HepG2 (cell line): ENCODE data around the gene DHX29. TPM values are rescaled to one million over a fixed set of nuclear protein-coding genes. Genes with fewer than 3 reads are reported as not detected.

Source experiments
- ATF3 ChIP-seq: sonication (generic); formaldehyde crosslinking; IDR thresholded peaks from 2 replicates; pipeline ENCODE4 v1.4.0; 2020; ENCODE audit warnings: missing genetic modification reagents
- BHLHE40 ChIP-seq: IDR thresholded peaks from 2 replicates; pipeline ENCODE4 v1.6.1; 2011; ENCODE audit warnings: low read length, improper control_type of control experiment
- DR1 ChIP-seq: sonication (generic); formaldehyde crosslinking; IDR thresholded peaks from 2 replicates; pipeline ENCODE4 v1.8.0; 2021; ENCODE audit warnings: mild to moderate bottlenecking, missing genetic modification reagents, inconsistent platforms
- EED ChIP-seq: sonication (generic); formaldehyde crosslinking; IDR thresholded peaks from 2 replicates; pipeline ENCODE4 v1.5.0; 2020; ENCODE audit warnings: mild to moderate bottlenecking, missing genetic modification reagents
- FOXJ3 ChIP-seq: sonication (generic); formaldehyde crosslinking; IDR thresholded peaks from 2 replicates; pipeline ENCODE4 v1.4.0; 2020; ENCODE audit warnings: missing genetic modification reagents, mild to moderate bottlenecking, borderline replicate concordance
- HES4 ChIP-seq: sonication (generic); formaldehyde crosslinking; IDR thresholded peaks from 2 replicates; pipeline ENCODE4 v1.9.0; 2021; ENCODE audit warnings: mild to moderate bottlenecking, missing genetic modification reagents, borderline replicate concordance
- ISX ChIP-seq: sonication (generic); formaldehyde crosslinking; conservative IDR thresholded peaks from 2 replicates; pipeline ENCODE4 v1.5.0; 2020; ENCODE audit warnings: missing genetic modification reagents
- MLX ChIP-seq: IDR thresholded peaks from 2 replicates; pipeline ENCODE4 v1.6.1; 2016
- NFE2 ChIP-seq: sonication (generic); formaldehyde crosslinking; IDR thresholded peaks from 2 replicates; pipeline ENCODE4 v1.4.0; 2020; ENCODE audit warnings: missing genetic modification reagents
- ONECUT2 ChIP-seq: sonication (generic); formaldehyde crosslinking; IDR thresholded peaks from 2 replicates; pipeline ENCODE4 v1.4.0; 2020; ENCODE audit warnings: missing genetic modification reagents
- PAF1 ChIP-seq: IDR thresholded peaks from 2 replicates; pipeline ENCODE4 v1.6.1; 2016; ENCODE audit warnings: missing genetic modification reagents, missing compliant biosample characterization
- SNAPC2 ChIP-seq: sonication (generic); formaldehyde crosslinking; IDR thresholded peaks from 2 replicates; pipeline ENCODE4 v1.8.1; 2022; ENCODE audit warnings: mild to moderate bottlenecking, missing genetic modification reagents
- SRF ChIP-seq: IDR thresholded peaks from 2 replicates; pipeline ENCODE4 v1.6.1; 2011; ENCODE audit warnings: mild to moderate bottlenecking, low read depth, low read length, moderate library complexity
- YEATS2 ChIP-seq: sonication (generic); formaldehyde crosslinking; IDR thresholded peaks from 2 replicates; pipeline ENCODE4 v1.4.0; 2020; ENCODE audit warnings: missing genetic modification reagents, borderline replicate concordance
- ZBTB21 ChIP-seq: sonication (generic); formaldehyde crosslinking; IDR thresholded peaks from 2 replicates; pipeline ENCODE4 v1.4.0; 2020; ENCODE audit warnings: missing genetic modification reagents
- ZC3H4 ChIP-seq: sonication (generic); formaldehyde crosslinking; IDR thresholded peaks from 2 replicates; pipeline ENCODE4 v1.4.0; 2020; ENCODE audit warnings: missing genetic modification reagents, borderline replicate concordance
- ZFP1 ChIP-seq: IDR thresholded peaks from 2 replicates; pipeline ENCODE4 v1.6.1; 2016
- ZNF33A ChIP-seq: sonication (generic); formaldehyde crosslinking; IDR thresholded peaks from 2 replicates; pipeline ENCODE4 v1.5.1; 2020; ENCODE audit warnings: missing genetic modification reagents, mild to moderate bottlenecking, moderate library complexity, borderline replicate concordance
- ZNF574 ChIP-seq: sonication (generic); formaldehyde crosslinking; IDR thresholded peaks from 2 replicates; pipeline ENCODE4 v1.4.0; 2020; ENCODE audit warnings: missing genetic modification reagents
- ZNF761 ChIP-seq: sonication (generic); formaldehyde crosslinking; conservative IDR thresholded peaks from 2 replicates; pipeline ENCODE4 v1.4.0; 2020; ENCODE audit warnings: mild to moderate bottlenecking, missing genetic modification reagents
- ZSCAN29 ChIP-seq: sonication (generic); formaldehyde crosslinking; conservative IDR thresholded peaks from 2 replicates; pipeline ENCODE4 v1.4.0; 2020; ENCODE audit warnings: mild to moderate bottlenecking, missing genetic modification reagents
- polyA plus RNA-seq, 8 experiments: library from polyadenylated mRNA; depleted of rRNA in 3 of 8; stranded (reverse) in 7 of 8; unstranded in 1 of 8; fragments of >200 nt; fragmentation: Illumina TruSeq in 4 of 8; extraction: Trizol in 4 of 8; gene quantifications; 2 replicates each; pipeline versions ENCODE4 v1.2.1 to v1.2.3, GENCODE V29; 2011 to 2016; ENCODE audit warnings: low read depth in 4 of 8, missing spikeins in 1 of 8, mixed read lengths in 1 of 8; ENCODE audit not compliant: insufficient read depth in 1 of 8
- total RNA-seq, 5 experiments: library from RNA; depleted of rRNA; stranded (reverse); fragments of >200 nt; fragmentation: Illumina TruSeq; extraction: Trizol; gene quantifications; 2 replicates each; pipeline ENCODE4 v1.2.3, GENCODE V29; 2016; ENCODE audit warnings: low read depth in 1 of 5
- TF ChIP-seq, protein P1 (sequence below): sonication (generic); formaldehyde crosslinking; IDR thresholded peaks from 2 replicates; pipeline ENCODE4 v1.4.0; 2020; ENCODE audit warnings: missing genetic modification reagents, borderline replicate concordance
- TF ChIP-seq, protein P2 (sequence below): IDR thresholded peaks from 2 replicates; pipeline ENCODE4 v1.6.1; 2018; ENCODE audit warnings: missing genetic modification reagents

Gene DHX29
- total and polyA plus RNA-seq, 2 of the 13 experiments (the other 11 are each of a cell fraction or from before 2014, with no cell fraction given): 1.9 to 22.0 TPM

GRCh38 chr5:55307383-55308253, at the start of gene DHX29, which contains the start of gene MTREX (continued):
- TF ChIP-seq, protein P1, sequence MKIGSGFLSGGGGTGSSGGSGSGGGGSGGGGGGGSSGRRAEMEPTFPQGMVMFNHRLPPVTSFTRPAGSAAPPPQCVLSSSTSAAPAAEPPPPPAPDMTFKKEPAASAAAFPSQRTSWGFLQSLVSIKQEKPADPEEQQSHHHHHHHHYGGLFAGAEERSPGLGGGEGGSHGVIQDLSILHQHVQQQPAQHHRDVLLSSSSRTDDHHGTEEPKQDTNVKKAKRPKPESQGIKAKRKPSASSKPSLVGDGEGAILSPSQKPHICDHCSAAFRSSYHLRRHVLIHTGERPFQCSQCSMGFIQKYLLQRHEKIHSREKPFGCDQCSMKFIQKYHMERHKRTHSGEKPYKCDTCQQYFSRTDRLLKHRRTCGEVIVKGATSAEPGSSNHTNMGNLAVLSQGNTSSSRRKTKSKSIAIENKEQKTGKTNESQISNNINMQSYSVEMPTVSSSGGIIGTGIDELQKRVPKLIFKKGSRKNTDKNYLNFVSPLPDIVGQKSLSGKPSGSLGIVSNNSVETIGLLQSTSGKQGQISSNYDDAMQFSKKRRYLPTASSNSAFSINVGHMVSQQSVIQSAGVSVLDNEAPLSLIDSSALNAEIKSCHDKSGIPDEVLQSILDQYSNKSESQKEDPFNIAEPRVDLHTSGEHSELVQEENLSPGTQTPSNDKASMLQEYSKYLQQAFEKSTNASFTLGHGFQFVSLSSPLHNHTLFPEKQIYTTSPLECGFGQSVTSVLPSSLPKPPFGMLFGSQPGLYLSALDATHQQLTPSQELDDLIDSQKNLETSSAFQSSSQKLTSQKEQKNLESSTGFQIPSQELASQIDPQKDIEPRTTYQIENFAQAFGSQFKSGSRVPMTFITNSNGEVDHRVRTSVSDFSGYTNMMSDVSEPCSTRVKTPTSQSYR (CRISPR knock-in tag): peak; percentile 2; the same call in 1 of the 2 replicates
- TF ChIP-seq FOXJ3 (CRISPR knock-in tag): no peak; the same call in 1 of the 2 replicates
- TF ChIP-seq, protein P2, sequence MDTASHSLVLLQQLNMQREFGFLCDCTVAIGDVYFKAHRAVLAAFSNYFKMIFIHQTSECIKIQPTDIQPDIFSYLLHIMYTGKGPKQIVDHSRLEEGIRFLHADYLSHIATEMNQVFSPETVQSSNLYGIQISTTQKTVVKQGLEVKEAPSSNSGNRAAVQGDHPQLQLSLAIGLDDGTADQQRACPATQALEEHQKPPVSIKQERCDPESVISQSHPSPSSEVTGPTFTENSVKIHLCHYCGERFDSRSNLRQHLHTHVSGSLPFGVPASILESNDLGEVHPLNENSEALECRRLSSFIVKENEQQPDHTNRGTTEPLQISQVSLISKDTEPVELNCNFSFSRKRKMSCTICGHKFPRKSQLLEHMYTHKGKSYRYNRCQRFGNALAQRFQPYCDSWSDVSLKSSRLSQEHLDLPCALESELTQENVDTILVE (CRISPR knock-in tag): 0 out of 2 replicates have a peak, but pooled peaks have one; percentile 43
- TF ChIP-seq ZSCAN29 (CRISPR knock-in tag): no peak
- TF ChIP-seq DR1 (CRISPR knock-in tag): peak; percentile 56; the same call in 1 of the 2 replicates
- 0 out of 2 replicates have a peak, but pooled peaks have one; percentile 13 for TF ChIP-seq ONECUT2 (CRISPR knock-in tag)
- TF ChIP-seq ZBTB21 (CRISPR knock-in tag): no peak
- TF ChIP-seq EED: peak; percentile 76; the same call in 1 of the 2 replicates
- TF ChIP-seq HES4: no peak; the same call in 1 of the 2 replicates
- 0 out of 2 replicates have a peak, but pooled peaks have one; percentile 25 for TF ChIP-seq MLX (CRISPR knock-in tag)
- TF ChIP-seq BHLHE40: no peak
- TF ChIP-seq YEATS2 (CRISPR knock-in tag): peak; percentile 74
- TF ChIP-seq PAF1 (CRISPR knock-in tag): no peak
- TF ChIP-seq ATF3: 0 out of 2 replicates have a peak, but pooled peaks have one; percentile 7
- no peak for TF ChIP-seq ZFP1 (CRISPR knock-in tag)
- TF ChIP-seq ZC3H4: no peak
- TF ChIP-seq ISX (CRISPR knock-in tag): no peak
- peak; percentile 85 for TF ChIP-seq ZNF574 (CRISPR knock-in tag)
- TF ChIP-seq ZNF761 (CRISPR knock-in tag): peak; percentile 57; the same call in 1 of the 2 replicates
- TF ChIP-seq NFE2: no peak
- no peak for TF ChIP-seq SNAPC2 (CRISPR knock-in tag)
- TF ChIP-seq ZNF33A (CRISPR knock-in tag): no peak
- TF ChIP-seq SRF: no peak
